ENCODE measurements around the gene SAGE1. TPM values are rescaled to one million over a fixed set of nuclear protein-coding genes. Genes with fewer than 3 reads are reported as not detected.
"Not testable (repeated sequence)": the region's sequence is repeated elsewhere in the genome, so short reads cannot be mapped to it uniquely, and the experiment has no call there.

Gene SAGE1, protein sequence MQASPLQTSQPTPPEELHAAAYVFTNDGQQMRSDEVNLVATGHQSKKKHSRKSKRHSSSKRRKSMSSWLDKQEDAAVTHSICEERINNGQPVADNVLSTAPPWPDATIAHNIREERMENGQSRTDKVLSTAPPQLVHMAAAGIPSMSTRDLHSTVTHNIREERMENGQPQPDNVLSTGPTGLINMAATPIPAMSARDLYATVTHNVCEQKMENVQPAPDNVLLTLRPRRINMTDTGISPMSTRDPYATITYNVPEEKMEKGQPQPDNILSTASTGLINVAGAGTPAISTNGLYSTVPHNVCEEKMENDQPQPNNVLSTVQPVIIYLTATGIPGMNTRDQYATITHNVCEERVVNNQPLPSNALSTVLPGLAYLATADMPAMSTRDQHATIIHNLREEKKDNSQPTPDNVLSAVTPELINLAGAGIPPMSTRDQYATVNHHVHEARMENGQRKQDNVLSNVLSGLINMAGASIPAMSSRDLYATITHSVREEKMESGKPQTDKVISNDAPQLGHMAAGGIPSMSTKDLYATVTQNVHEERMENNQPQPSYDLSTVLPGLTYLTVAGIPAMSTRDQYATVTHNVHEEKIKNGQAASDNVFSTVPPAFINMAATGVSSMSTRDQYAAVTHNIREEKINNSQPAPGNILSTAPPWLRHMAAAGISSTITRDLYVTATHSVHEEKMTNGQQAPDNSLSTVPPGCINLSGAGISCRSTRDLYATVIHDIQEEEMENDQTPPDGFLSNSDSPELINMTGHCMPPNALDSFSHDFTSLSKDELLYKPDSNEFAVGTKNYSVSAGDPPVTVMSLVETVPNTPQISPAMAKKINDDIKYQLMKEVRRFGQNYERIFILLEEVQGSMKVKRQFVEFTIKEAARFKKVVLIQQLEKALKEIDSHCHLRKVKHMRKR
- total RNA-seq, result not detected in 2 replicates
- long read RNA-seq, result 0 reads

GRCh38 chrX:135893294-135893817 is at the start of gene SAGE1, which contains the start of gene CT45A10:
TSS of gene SAGE1 (plus strand) at chrX:135893716. CDS start at chrX:135896243, 2,527 bp downstream.
TSS of gene CT45A10 (minus strand) at chrX:135893444. CDS start at chrX:135885344, 8,100 bp downstream.
- H3K9me3 Mint-ChIP-seq, result peaks cover 2% of the 10 kb centered on the region
- H3K4me3 Mint-ChIP-seq, result no peak within 1 kb of the TSS
- TF ChIP-seq CTCF (conservative IDR thresholded peaks at IDR 0.05), result no peak
- no peak within 1 kb of the TSS for H3K27ac Mint-ChIP-seq (ENCODE audit: unreplicated experiment)
- no peak for DNase-seq (ENCODE audit: low read depth, low spot score)
- H3K36me3 Mint-ChIP-seq (ENCODE audit: low read depth), result no peaks in the 10 kb centered on the region
- no peaks in the 10 kb centered on the region for H3K4me1 Mint-ChIP-seq
- peaks cover 4% of the 10 kb centered on the region for H3K27me3 Mint-ChIP-seq (ENCODE audit: low read depth)

- H3K4me3 Mint-ChIP-seq; H3K9me3 Mint-ChIP-seq; H3K27ac Mint-ChIP-seq (ENCODE audit: unreplicated experiment); H3K4me1 Mint-ChIP-seq; H3K27me3 Mint-ChIP-seq (ENCODE audit: low read depth); H3K36me3 Mint-ChIP-seq (ENCODE audit: low read depth); DNase-seq (ENCODE audit: low read depth, low spot score): not testable (repeated sequence)
Measured at GRCh38 chrX:135854438-135854837, 39.1 kb upstream of the SAGE1 start, which contains the start of gene CT45A8. TSS of gene CT45A8 (minus strand) at chrX:135854538. CDS start at chrX:135850783, 3,755 bp downstream.

GRCh38 chrX:135871712-135872111 is 21.8 kb upstream of the SAGE1 start, which contains the start of gene CT45A9:
TSS of gene CT45A9 (minus strand) at chrX:135871812. CDS start at chrX:135868061, 3,751 bp downstream.
- H3K27me3 Mint-ChIP-seq (ENCODE audit: low read depth); H3K4me1 Mint-ChIP-seq; H3K4me3 Mint-ChIP-seq; H3K9me3 Mint-ChIP-seq; H3K36me3 Mint-ChIP-seq (ENCODE audit: low read depth); DNase-seq (ENCODE audit: low read depth, low spot score); H3K27ac Mint-ChIP-seq (ENCODE audit: unreplicated experiment): not testable (repeated sequence)

DNA sequence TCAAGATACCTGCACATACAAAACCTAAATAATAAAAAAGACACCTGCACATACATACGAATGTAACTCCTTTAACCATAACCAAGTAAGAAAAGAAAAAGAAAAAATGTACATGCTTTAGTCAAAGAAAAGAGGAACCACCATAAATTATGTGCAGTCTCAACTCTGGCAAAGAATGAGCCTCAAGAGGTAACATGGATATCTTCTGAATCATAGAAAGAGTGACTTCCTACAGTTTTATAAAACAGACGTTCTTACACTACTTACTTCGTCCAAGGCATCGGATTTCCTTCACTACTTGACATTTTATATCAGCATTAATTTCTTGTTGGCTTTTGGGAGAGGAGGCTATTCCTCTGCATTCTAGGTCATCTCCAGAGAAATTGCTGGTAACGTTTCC is 10.8 kb upstream of the SAGE1 start:
- H3K4me1 Mint-ChIP-seq; DNase-seq (ENCODE audit: low read depth, low spot score); H3K9me3 Mint-ChIP-seq; H3K27ac Mint-ChIP-seq (ENCODE audit: unreplicated experiment); H3K36me3 Mint-ChIP-seq (ENCODE audit: low read depth); H3K4me3 Mint-ChIP-seq; H3K27me3 Mint-ChIP-seq (ENCODE audit: low read depth): not testable (repeated sequence)

DNA sequence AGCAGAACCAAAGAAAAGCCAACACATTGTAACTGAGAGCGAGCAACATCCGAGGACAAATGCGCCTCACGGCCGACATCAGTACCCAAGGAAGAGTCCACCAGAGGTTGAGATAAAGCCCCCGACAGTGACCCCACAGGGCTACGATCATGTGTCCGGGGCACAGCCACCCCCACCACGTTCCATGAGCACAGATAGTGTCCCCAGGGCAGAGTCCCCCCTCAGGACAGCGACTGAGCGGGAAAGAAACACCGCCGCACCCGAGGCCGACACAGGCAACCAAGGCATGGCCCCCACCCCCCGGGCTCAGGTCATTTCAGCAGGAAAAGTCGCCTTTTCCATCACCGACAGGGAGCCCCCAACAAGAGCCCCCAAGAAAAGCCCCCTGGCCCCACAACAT is 5.3 kb upstream of the SAGE1 start:
- H3K4me1 Mint-ChIP-seq; H3K4me3 Mint-ChIP-seq; H3K27me3 Mint-ChIP-seq (ENCODE audit: low read depth); H3K36me3 Mint-ChIP-seq (ENCODE audit: low read depth); H3K9me3 Mint-ChIP-seq; H3K27ac Mint-ChIP-seq (ENCODE audit: unreplicated experiment); DNase-seq (ENCODE audit: low read depth, low spot score): not testable (repeated sequence)

GRCh38 chrX:135888976-135889375 is 4.5 kb upstream of the SAGE1 start:
- not testable (repeated sequence) for H3K9me3 Mint-ChIP-seq; DNase-seq (ENCODE audit: low read depth, low spot score); H3K27ac Mint-ChIP-seq (ENCODE audit: unreplicated experiment); H3K4me1 Mint-ChIP-seq; H3K27me3 Mint-ChIP-seq (ENCODE audit: low read depth); H3K4me3 Mint-ChIP-seq; H3K36me3 Mint-ChIP-seq (ENCODE audit: low read depth)

DNA sequence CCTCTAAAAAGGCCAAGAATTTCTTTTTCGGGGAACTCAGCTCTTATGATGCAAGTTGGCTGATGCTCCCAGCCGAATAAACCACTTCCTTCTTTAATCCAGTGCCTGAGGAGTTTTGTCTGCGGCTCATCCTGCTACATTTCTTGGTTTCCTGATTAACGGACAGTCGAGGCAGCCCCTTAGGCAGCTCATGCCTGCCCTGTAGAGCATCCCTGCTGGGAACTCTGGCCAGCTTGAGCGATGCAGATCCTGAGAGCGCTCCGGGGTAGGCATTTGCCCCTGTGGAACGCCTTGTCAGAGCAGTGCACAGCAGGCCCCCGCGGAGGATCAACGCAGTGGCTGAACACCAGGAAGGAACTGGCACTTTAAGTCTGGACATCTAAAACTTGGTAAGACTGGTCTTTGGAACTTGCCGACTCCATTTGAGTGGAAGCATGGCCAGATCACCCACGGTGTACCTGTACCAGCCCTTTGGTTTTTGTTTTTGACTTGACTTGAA is 3.4 kb upstream of the SAGE1 start:
- no peaks in the 10 kb centered on the region for H3K9me3 Mint-ChIP-seq

More for the DNA sequence above, 3.4 kb upstream of the SAGE1 start:
- DNase-seq (ENCODE audit: low read depth, low spot score), result no peak
- Mint-ChIP-seq H3K27me3 (ENCODE audit: low read depth) (no peaks in the 10 kb centered on the region), H3K27ac (ENCODE audit: unreplicated experiment) (no peak overlapping the region), H3K4me1 (no peaks in the 10 kb centered on the region), H3K36me3 (ENCODE audit: low read depth) (no peaks in the 10 kb centered on the region), H3K4me3 (no peak overlapping the region)
- TF ChIP-seq CTCF (conservative IDR thresholded peaks at IDR 0.05), result no peak
